ENCODE measurements around the gene SLC25A29. TPM values are rescaled to one million over a fixed set of nuclear protein-coding genes. Genes with fewer than 3 reads are reported as not detected.

Gene SLC25A29
- total and polyA plus RNA-seq, 2 of the 8 experiments (the other 6 are each of a cell fraction or from before 2014, with no cell fraction given) = 135 to 177 TPM

- H4K5ac ChIP-seq (ENCODE audit: insufficient read length, low read depth, low read length) = no peak overlapping the region
- peaks cover 6 to 13% of the 10 kb centered on the region in 2 experiments for H4K20me1 ChIP-seq (replicated peaks in 1 of 2; ENCODE audit: control insufficient read depth in 1 of 2, insufficient read depth in 2 of 2, low read length in 2 of 2)
- no peak overlapping the region for H2BK20ac ChIP-seq (ENCODE audit: low read length)
- no peaks in the 10 kb centered on the region; a peak in 1 of 7 replicates for H3K27me3 ChIP-seq (replicated peaks in 1 of 4; ENCODE audit: control insufficient read depth in 3 of 4, extremely low read depth in 1 of 4, insufficient read depth in 3 of 4, low read length in 3 of 4)
- H3K79me2 ChIP-seq (ENCODE audit: control insufficient read depth in 1 of 2, insufficient read depth in 2 of 2, low read length in 2 of 2) = peaks cover 0 to 10% of the 10 kb centered on the region in 2 experiments; a peak in 3 of 4 replicates
- H3K4me2 ChIP-seq (ENCODE audit: insufficient read depth in 1 of 2, low read depth in 2 of 2, low read length in 2 of 2) = no peak overlapping the region
- H3K4ac ChIP-seq (replicated peaks; ENCODE audit: insufficient read length, low read depth, low read length) = no peak overlapping the region
- no peak overlapping the region for H4K91ac ChIP-seq (replicated peaks; ENCODE audit: insufficient read length, low read length)
- FAIRE-seq = no peak
- no peak overlapping the region for H4K8ac ChIP-seq (ENCODE audit: extremely low read depth, insufficient read depth, low read length)
- H3K9ac ChIP-seq (replicated peaks in 1 of 4; ENCODE audit: extremely low read depth in 1 of 4, low read depth in 3 of 4, low read length in 3 of 4) = no peak overlapping the region
- no peak overlapping the region for H3K23ac ChIP-seq (ENCODE audit: insufficient read length)
- WGBS, 2 experiments (ENCODE audit: extremely low coverage in 1 of 2, insufficient coverage in 1 of 2, insufficient read length in 1 of 2, insufficient replicate concordance in 2 of 2, low coverage in 1 of 2, low lambda C conversion rate in 2 of 2, missing lambda C conversion rate in 1 of 2) = 89% methylated on average over 8 of the region's 8 CpGs; no CpG with 5 or more reads in 1 of the 2 experiments
- ChIA-PET POLR2A (ENCODE audit: partially characterized antibody) (interaction anchor here (1.1 to 2.1 kb wide), 10 partner anchors 8 to 66 kb away, joined by 3 to 6 read pairs (median 4); a partner anchor contains a TSS), CTCF (ENCODE audit: partially characterized antibody) (interaction anchor here (0.5 to 3.0 kb wide), 8 partner anchors 9 to 108 kb away, joined by 3 to 13 read pairs (median 6); no protein-coding TSS in a partner anchor)
- no peaks in the 10 kb centered on the region for H3K9me3 ChIP-seq (ENCODE audit: insufficient read depth in 2 of 2, low read depth in 1 of 2, low read length in 1 of 2)
- no peak overlapping the region for H2BK5ac ChIP-seq (ENCODE audit: low read depth, low read length)
- H2AFZ ChIP-seq (ENCODE audit: low read length) = no peak overlapping the region
- no peak overlapping the region for H2AK5ac ChIP-seq (ENCODE audit: low read depth, low read length)
- H3K79me1 ChIP-seq (ENCODE audit: low read depth, low read length) = peaks cover 4% of the 10 kb centered on the region
- no peak overlapping the region for H2BK15ac ChIP-seq (ENCODE audit: low read length)
- no peak overlapping the region for H2BK120ac ChIP-seq (replicated peaks; ENCODE audit: low read depth, low read length)
- no peak overlapping the region for H3K27ac ChIP-seq (ENCODE audit: low read depth, low read length)
- H3K14ac ChIP-seq (ENCODE audit: insufficient read length) = no peak overlapping the region
- H3K36me3 ChIP-seq (ENCODE audit: control insufficient read depth in 2 of 4, insufficient read depth in 4 of 4, low read length in 3 of 4) = no peaks in the 10 kb centered on the region
- TF ChIP-seq SUZ12 (IDR thresholded peaks at IDR 0.05; ENCODE audit: low read length) = no peak
- TF ChIP-seq CTBP2 (IDR thresholded peaks at IDR 0.05; ENCODE audit: borderline replicate concordance, insufficient read depth, insufficient read length, low read length) = no peak
- TF ChIP-seq CEBPB (IDR thresholded peaks at IDR 0.05; ENCODE audit: low read depth, low read length) = no peak
- TF ChIP-seq SIN3A (conservative IDR thresholded peaks at IDR 0.05 in 1 of 2, IDR thresholded peaks at IDR 0.05 in 1 of 2; ENCODE audit: low read depth in 1 of 2, low read length in 2 of 2) = no peak
- no peak for TF ChIP-seq CREB1 (IDR thresholded peaks at IDR 0.05)
- DNase-seq (ENCODE audit: low read depth in 1 of 2, low spot score in 2 of 2) = no peak
- no peak overlapping the region for H3K18ac ChIP-seq (ENCODE audit: extremely low read depth, low read length)
- H3K23me2 ChIP-seq (ENCODE audit: low read depth, low read length) = peaks cover 18% of the 10 kb centered on the region; the same call in 1 of the 2 replicates
- peaks cover 0 to 20% (median 13%) of the 10 kb centered on the region in 4 experiments; a peak in 6 of 7 replicates for H3K4me1 ChIP-seq (replicated peaks in 1 of 4; ENCODE audit: control insufficient read depth in 3 of 4, insufficient read depth in 4 of 4, low read length in 3 of 4)
- no peak overlapping the region for H3K4me3 ChIP-seq (ENCODE audit: extremely low read depth in 1 of 4, insufficient read depth in 2 of 4, low read depth in 3 of 4, low read length in 4 of 4)
- H3K56ac ChIP-seq (replicated peaks; ENCODE audit: insufficient read length, low read depth, low read length) = no peak overlapping the region
- H2BK12ac ChIP-seq (ENCODE audit: low read depth, low read length) = no peak overlapping the region
These were observed 2.9 kb upstream of the SLC25A29 start for GRCh38 chr14:100309028-100309737.

Measured in H1 (cell line).